GM23338 (cell line): ENCODE data around the gene MAP1LC3B. TPM values are rescaled to one million over a fixed set of nuclear protein-coding genes. Genes with fewer than 3 reads are reported as not detected.

Experiments
- ATAC-seq: fragments of 200-7000 bp; cut with Tn5 transposase; 3 replicates; pipeline ENCODE4 v1.9.1; 2020
- DNase-seq: peaks from one replicate; pipeline ENCODE4 v3.0.0-alpha.2; 2015; ENCODE audit warnings: low spot score
- H2AFZ ChIP-seq: fragments of 200-600 bp; sonication (generic); 2 replicates; pipeline ENCODE4 v1.8.0; 2016; ENCODE audit warnings: antibody characterized with exemption, mild to moderate bottlenecking, moderate library complexity
- H3F3A ChIP-seq: fragments of 200-600 bp; sonication (generic); replicated peaks from 2 replicates; pipeline ENCODE4 v1.8.0; 2017; ENCODE audit warnings: antibody characterized with exemption, mixed run types, low read depth
- H3K27ac ChIP-seq: fragments of 200-600 bp; sonication (generic); 2 replicates; pipeline ENCODE4 v1.6.1; 2016; ENCODE audit warnings: low read depth
- H3K27me3 ChIP-seq: fragments of 200-600 bp; sonication (generic); 2 replicates; pipeline ENCODE4 v1.8.0; 2016; ENCODE audit warnings: mild to moderate bottlenecking, mixed run types, moderate library complexity; ENCODE audit not compliant: insufficient read depth
- H3K36me3 ChIP-seq: fragments of 200-600 bp; sonication (generic); 2 replicates; pipeline ENCODE4 v1.8.0; 2016; ENCODE audit warnings: mild to moderate bottlenecking; ENCODE audit not compliant: insufficient read depth
- H3K4me1 ChIP-seq: fragments of 200-600 bp; sonication (generic); 2 replicates; pipeline ENCODE4 v1.8.0; 2016; ENCODE audit warnings: mild to moderate bottlenecking, moderate library complexity; ENCODE audit not compliant: insufficient read depth
- H3K4me2 ChIP-seq: fragments of 200-600 bp; sonication (generic); 2 replicates; pipeline ENCODE4 v1.7.1; 2017; ENCODE audit warnings: mixed run types
- H3K4me3 ChIP-seq: fragments of 200-600 bp; sonication (generic); 2 replicates; pipeline ENCODE4 v1.6.1; 2016; ENCODE audit warnings: mixed run types
- H3K79me2 ChIP-seq: fragments of 200-600 bp; sonication (generic); replicated peaks from 2 replicates; pipeline ENCODE4 v1.8.0; 2017; ENCODE audit warnings: mild to moderate bottlenecking; ENCODE audit not compliant: insufficient read depth
- H3K9me2 ChIP-seq: fragments of 200-600 bp; sonication (generic); 2 replicates; pipeline ENCODE4 v1.8.0; 2017; ENCODE audit not compliant: insufficient read depth
- H4K20me1 ChIP-seq: fragments of 200-600 bp; sonication (generic); replicated peaks from 2 replicates; pipeline ENCODE4 v1.8.0; 2017; ENCODE audit warnings: mild to moderate bottlenecking; ENCODE audit not compliant: insufficient read depth
- H3K27ac Mint-ChIP-seq: 2 replicates; pipeline ENCODE4 v1.8.0; 2020; ENCODE audit warnings: inconsistent platforms, mild to moderate bottlenecking, moderate library complexity, mixed read lengths
- H3K27me3 Mint-ChIP-seq: 3 replicates; pipeline ENCODE4 v1.8.0; 2022; ENCODE audit warnings: low read depth, mild to moderate bottlenecking, moderate library complexity, mixed read lengths, inconsistent platforms; ENCODE audit not compliant: insufficient read depth, poor library complexity
- H3K36me3 Mint-ChIP-seq: 3 replicates; pipeline ENCODE4 v1.8.0; 2021; ENCODE audit warnings: low read depth, mild to moderate bottlenecking, inconsistent platforms, moderate library complexity, mixed read lengths
- H3K4me1 Mint-ChIP-seq: 3 replicates; pipeline ENCODE4 v1.8.0; 2020; ENCODE audit warnings: mild to moderate bottlenecking, inconsistent platforms, mixed read lengths
- H3K4me3 Mint-ChIP-seq: 3 replicates; pipeline ENCODE4 v1.8.0; 2021; ENCODE audit warnings: moderate library complexity, mild to moderate bottlenecking, inconsistent platforms, mixed read lengths
- H3K9me3 Mint-ChIP-seq: 3 replicates; pipeline ENCODE4 v1.8.0; 2020; ENCODE audit warnings: moderate library complexity, mild to moderate bottlenecking, inconsistent platforms, mixed read lengths
- CREB1 ChIP-seq: fragments of 250-450 bp; sonication (Bioruptor Pico); IDR thresholded peaks from 2 replicates; pipeline ENCODE4 v1.5.0; 2020; ENCODE audit warnings: low read depth, mild to moderate bottlenecking, moderate library complexity
- JUNB ChIP-seq: IDR thresholded peaks from one replicate; pipeline ENCODE4 v1.6.1; 2016; ENCODE audit warnings: antibody characterized with exemption; ENCODE audit not compliant: unreplicated experiment
- NANOG ChIP-seq: IDR thresholded peaks from 2 replicates; pipeline ENCODE4 v1.6.1; 2016; ENCODE audit warnings: antibody characterized with exemption, borderline replicate concordance
- POLR2AphosphoS5 ChIP-seq: IDR thresholded peaks from 2 replicates; pipeline ENCODE4 v1.6.1; 2016; ENCODE audit warnings: antibody characterized with exemption, low read depth
- ZNF114 ChIP-seq: fragments of 250-450 bp; sonication (Bioruptor Pico); IDR thresholded peaks from 2 replicates; pipeline ENCODE4 v1.5.0; 2020; ENCODE audit warnings: mild to moderate bottlenecking, moderate library complexity
- polyA plus RNA-seq: library from polyadenylated mRNA; unstranded; fragments of >200 nt; fragmentation: Nextera tagmentation; extraction: Ambion mirVana; gene quantifications from 2 replicates; pipeline ENCODE4 v1.2.1, GENCODE V29; 2016
- total RNA-seq: library from RNA; depleted of rRNA; stranded (reverse); fragments of >200 nt; shearing (Covaris generic); gene quantifications from 2 replicates; pipeline ENCODE4 v1.2.3, GENCODE V29; 2014
- TF ChIP-seq, protein P1 (sequence below): IDR thresholded peaks from 2 replicates; pipeline ENCODE4 v1.6.1; 2016; ENCODE audit warnings: antibody characterized with exemption
- TF ChIP-seq, protein P2 (sequence below): IDR thresholded peaks from one replicate; pipeline ENCODE4 v1.6.1; 2018; ENCODE audit warnings: antibody characterized with exemption; ENCODE audit not compliant: unreplicated experiment

MAP1LC3B gene
- total and polyA plus RNA-seq, 2 experiments from 2014 or later: 35.9 to 80.2 TPM

DNA sequence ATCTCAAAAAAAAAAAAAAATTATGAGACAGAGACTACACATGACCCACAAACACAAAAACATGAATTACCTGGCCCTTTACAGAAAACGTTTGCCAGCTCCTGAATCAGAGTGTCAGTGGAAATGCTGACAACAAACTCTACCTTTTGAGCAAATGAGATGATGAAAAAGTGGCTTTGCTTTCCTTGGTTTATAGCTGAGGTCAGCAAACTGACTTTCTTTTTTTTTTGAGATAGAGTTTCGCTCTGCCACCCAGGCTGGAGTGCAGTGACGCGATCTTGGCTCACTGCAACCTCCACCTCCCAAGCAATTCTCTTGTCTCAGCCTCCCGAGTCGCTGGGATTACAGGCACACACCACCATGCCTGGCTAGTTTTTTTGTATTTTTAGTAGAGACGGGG is 54.3 kb downstream of the MAP1LC3B start:
- Mint-ChIP-seq H3K36me3 (peaks cover 76% of the 10 kb centered on the region), H3K4me1 (no peaks in the 10 kb centered on the region), H3K27me3 (peaks cover 3% of the 10 kb centered on the region), H3K27ac (no peak overlapping the region), H3K4me3 (no peak overlapping the region), H3K9me3 (peaks cover 18% of the 10 kb centered on the region; the same call in 2 of the 3 replicates)
- no peak overlapping the region for H2AFZ ChIP-seq
- no peaks in the 10 kb centered on the region for H3K9me2 ChIP-seq
- H3K27ac ChIP-seq: no peak overlapping the region
- no peak for TF ChIP-seq JUNB
- TF ChIP-seq, protein P1, sequence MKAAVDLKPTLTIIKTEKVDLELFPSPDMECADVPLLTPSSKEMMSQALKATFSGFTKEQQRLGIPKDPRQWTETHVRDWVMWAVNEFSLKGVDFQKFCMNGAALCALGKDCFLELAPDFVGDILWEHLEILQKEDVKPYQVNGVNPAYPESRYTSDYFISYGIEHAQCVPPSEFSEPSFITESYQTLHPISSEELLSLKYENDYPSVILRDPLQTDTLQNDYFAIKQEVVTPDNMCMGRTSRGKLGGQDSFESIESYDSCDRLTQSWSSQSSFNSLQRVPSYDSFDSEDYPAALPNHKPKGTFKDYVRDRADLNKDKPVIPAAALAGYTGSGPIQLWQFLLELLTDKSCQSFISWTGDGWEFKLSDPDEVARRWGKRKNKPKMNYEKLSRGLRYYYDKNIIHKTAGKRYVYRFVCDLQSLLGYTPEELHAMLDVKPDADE: no peak
- TF ChIP-seq CREB1 (CRISPR knock-in tag): no peak
- TF ChIP-seq ZNF114 (CRISPR knock-in tag): no peak
- no peak for TF ChIP-seq POLR2AphosphoS5
- DNase-seq (no peak), ATAC-seq (no peak)
- no peaks in the 10 kb centered on the region for H3F3A ChIP-seq
- H3K79me2 ChIP-seq: peaks cover 18% of the 10 kb centered on the region
- no peaks in the 10 kb centered on the region for H3K4me1 ChIP-seq
- H3K4me2 ChIP-seq: no peak overlapping the region
- peaks cover 21% of the 10 kb centered on the region for H3K36me3 ChIP-seq
- no peaks in the 10 kb centered on the region for H3K27me3 ChIP-seq
- H4K20me1 ChIP-seq: peaks cover 11% of the 10 kb centered on the region
- no peak overlapping the region for H3K4me3 ChIP-seq

DNA sequence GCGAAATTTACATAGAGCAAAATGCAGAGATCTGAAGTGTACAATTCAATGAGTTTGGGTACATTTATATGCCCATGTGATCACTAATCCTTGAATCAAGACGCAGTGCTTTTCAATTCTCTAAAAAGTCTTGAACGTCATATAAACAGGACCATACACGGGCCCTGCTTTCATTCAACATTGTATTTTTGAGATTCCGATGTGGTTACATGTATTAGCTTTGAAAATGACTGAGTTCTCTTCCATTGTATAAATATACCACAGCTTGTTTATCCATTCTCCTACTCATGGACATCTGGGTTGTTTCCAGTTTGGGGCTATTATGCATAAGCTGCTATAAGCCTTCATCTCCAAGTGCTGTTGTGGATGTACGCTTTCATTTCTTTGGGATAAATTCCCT is 55.2 kb downstream of the MAP1LC3B start:
- peaks cover 21% of the 10 kb centered on the region for H3K36me3 ChIP-seq
- H3K4me2 ChIP-seq: no peak overlapping the region
- Mint-ChIP-seq H3K4me1 (no peaks in the 10 kb centered on the region), H3K9me3 (peaks cover 18% of the 10 kb centered on the region; the same call in 2 of the 3 replicates), H3K27ac (no peak overlapping the region), H3K36me3 (peaks cover 71% of the 10 kb centered on the region), H3K4me3 (no peak overlapping the region), H3K27me3 (peaks cover 8% of the 10 kb centered on the region)
- H2AFZ ChIP-seq: no peak overlapping the region
- H3F3A ChIP-seq: no peaks in the 10 kb centered on the region
- ATAC-seq: no peak
- peaks cover 15% of the 10 kb centered on the region; the same call in 1 of the 2 replicates for H3K79me2 ChIP-seq
- peaks cover 11% of the 10 kb centered on the region for H4K20me1 ChIP-seq
- no peaks in the 10 kb centered on the region for H3K27me3 ChIP-seq
- DNase-seq: no peak
- TF ChIP-seq CREB1 (CRISPR knock-in tag) (no peak), JUNB (no peak), NANOG (no peak), POLR2AphosphoS5 (no peak)
- TF ChIP-seq, protein P2, sequence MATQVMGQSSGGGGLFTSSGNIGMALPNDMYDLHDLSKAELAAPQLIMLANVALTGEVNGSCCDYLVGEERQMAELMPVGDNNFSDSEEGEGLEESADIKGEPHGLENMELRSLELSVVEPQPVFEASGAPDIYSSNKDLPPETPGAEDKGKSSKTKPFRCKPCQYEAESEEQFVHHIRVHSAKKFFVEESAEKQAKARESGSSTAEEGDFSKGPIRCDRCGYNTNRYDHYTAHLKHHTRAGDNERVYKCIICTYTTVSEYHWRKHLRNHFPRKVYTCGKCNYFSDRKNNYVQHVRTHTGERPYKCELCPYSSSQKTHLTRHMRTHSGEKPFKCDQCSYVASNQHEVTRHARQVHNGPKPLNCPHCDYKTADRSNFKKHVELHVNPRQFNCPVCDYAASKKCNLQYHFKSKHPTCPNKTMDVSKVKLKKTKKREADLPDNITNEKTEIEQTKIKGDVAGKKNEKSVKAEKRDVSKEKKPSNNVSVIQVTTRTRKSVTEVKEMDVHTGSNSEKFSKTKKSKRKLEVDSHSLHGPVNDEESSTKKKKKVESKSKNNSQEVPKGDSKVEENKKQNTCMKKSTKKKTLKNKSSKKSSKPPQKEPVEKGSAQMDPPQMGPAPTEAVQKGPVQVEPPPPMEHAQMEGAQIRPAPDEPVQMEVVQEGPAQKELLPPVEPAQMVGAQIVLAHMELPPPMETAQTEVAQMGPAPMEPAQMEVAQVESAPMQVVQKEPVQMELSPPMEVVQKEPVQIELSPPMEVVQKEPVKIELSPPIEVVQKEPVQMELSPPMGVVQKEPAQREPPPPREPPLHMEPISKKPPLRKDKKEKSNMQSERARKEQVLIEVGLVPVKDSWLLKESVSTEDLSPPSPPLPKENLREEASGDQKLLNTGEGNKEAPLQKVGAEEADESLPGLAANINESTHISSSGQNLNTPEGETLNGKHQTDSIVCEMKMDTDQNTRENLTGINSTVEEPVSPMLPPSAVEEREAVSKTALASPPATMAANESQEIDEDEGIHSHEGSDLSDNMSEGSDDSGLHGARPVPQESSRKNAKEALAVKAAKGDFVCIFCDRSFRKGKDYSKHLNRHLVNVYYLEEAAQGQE: no peak
- TF ChIP-seq, protein P1: no peak
- H3K27ac ChIP-seq: no peak overlapping the region
- no peaks in the 10 kb centered on the region for H3K9me2 ChIP-seq
- no peaks in the 10 kb centered on the region for H3K4me1 ChIP-seq
- no peak overlapping the region for H3K4me3 ChIP-seq
